HCT116 (cell line): ENCODE results near the gene FGGY. TPM values are rescaled to one million over a fixed set of nuclear protein-coding genes. Genes with fewer than 3 reads are reported as not detected.

ENCODE experiments used
- ATAC-seq: fragments of 200-7000 bp; cut with Tn5 transposase; 2 replicates; pipeline ENCODE4 v1.9.1; 2020; ENCODE audit warnings: mild to moderate bottlenecking, moderate library complexity
- BruUV-seq: library from RNA; stranded (reverse); fragments of 400-500 nt; replicated peaks from 2 replicates; lab custom pipeline; 2021; lab: Mats Ljungman, UMichigan
- CTCF ChIA-PET: fragments of 300-600 bp; sonication (Branson Sonifier 250); formaldehyde crosslinking; loops from one replicate; lab custom pipeline; 2021; ENCODE audit warnings: antibody characterized with exemption; lab: Charles Lee
- POLR2A ChIA-PET: fragments of 300-600, 350-600 bp; sonication (Branson Sonifier 250); formaldehyde crosslinking; loops from one replicate; lab custom pipeline; 2021; ENCODE audit warnings: antibody characterized with exemption; lab: Charles Lee
- RAD21 ChIA-PET, 2 experiments: fragments of 300-600 bp; sonication (Branson Sonifier 250); formaldehyde crosslinking; loops; one replicate each; lab custom pipeline; 2023; ENCODE audit warnings: low total read pairs in 2 of 2; ENCODE audit not compliant: uncharacterized antibody in 2 of 2, unreplicated experiment in 2 of 2, low non-redundant PET in 1 of 2; lab: Charles Lee
- DNase-seq: peaks from one replicate; pipeline ENCODE4 v3.0.0-alpha.2; 2010; ENCODE audit warnings: low read depth, low spot score
- H2AFZ ChIP-seq: fragments of 200-600 bp; shearing (Covaris generic), sonication (generic); 2 replicates; pipeline ENCODE4 v1.6.1; 2017; ENCODE audit warnings: low read depth, mixed run types, mixed read lengths, antibody characterized with exemption, low read length; ENCODE audit not compliant: poor library complexity, severe bottlenecking
- H3K27ac ChIP-seq: 2 replicates; pipeline ENCODE4 v1.5.1; 2012; ENCODE audit warnings: low read depth, low read length
- H3K27me3 ChIP-seq: fragments of 200-600 bp; sonication (generic); 2 replicates; pipeline ENCODE4 v1.6.1; 2016; ENCODE audit warnings: mixed run types, low read length, mixed read lengths; ENCODE audit not compliant: insufficient read depth
- H3K36me3 ChIP-seq, 2 experiments: fragments of 200-500 bp in 1 of 2; fragments of 200-600 bp in 1 of 2; sonication (Bioruptor generic) in 1 of 2; sonication (generic) in 1 of 2; 2 replicates each; pipeline versions ENCODE4 v1.5.1 to v1.6.1; 2014 to 2016; ENCODE audit warnings: low read length in 2 of 2, inconsistent platforms in 1 of 2, mixed read lengths in 1 of 2, mixed run types in 1 of 2; ENCODE audit not compliant: insufficient read depth in 2 of 2, control insufficient read depth in 1 of 2
- H3K4me1 ChIP-seq, 2 experiments: fragments of 200-600 bp in 1 of 2; sonication (generic) in 1 of 2; 2 replicates each; pipeline versions ENCODE4 v1.5.1 to v1.6.1; 2012 to 2017; ENCODE audit warnings: low read length in 2 of 2, inconsistent platforms in 1 of 2, mild to moderate bottlenecking in 1 of 2, mixed read lengths in 1 of 2, mixed run types in 1 of 2, moderate library complexity in 1 of 2; ENCODE audit not compliant: insufficient read depth in 2 of 2, control insufficient read depth in 1 of 2
- H3K4me2 ChIP-seq: fragments of 200-600 bp; sonication (generic); 2 replicates; pipeline ENCODE4 v1.6.1; 2017; ENCODE audit warnings: mixed run types, low read length, mixed read lengths
- H3K4me3 ChIP-seq, 2 experiments: fragments of 200-600 bp in 1 of 2; sonication (generic) in 1 of 2; replicated peaks in 1 of 2; 2 replicates each; pipeline ENCODE4 v1.5.1; 2011 to 2016; ENCODE audit warnings: low read length in 2 of 2, control low read depth in 1 of 2, low read depth in 1 of 2, mild to moderate bottlenecking in 1 of 2, mixed read lengths in 1 of 2, mixed run types in 1 of 2
- H3K79me2 ChIP-seq: fragments of 200-600 bp; sonication (generic); 2 replicates; pipeline ENCODE4 v1.6.1; 2017; ENCODE audit warnings: mild to moderate bottlenecking, mixed run types, low read length, moderate library complexity, mixed read lengths; ENCODE audit not compliant: insufficient read depth
- H3K9ac ChIP-seq: fragments of 200-600 bp; sonication (generic); 2 replicates; pipeline ENCODE4 v1.6.1; 2016; ENCODE audit warnings: low read length, mixed read lengths
- H3K9me2 ChIP-seq: fragments of 200-600 bp; sonication (generic), shearing (Covaris generic); 2 replicates; pipeline ENCODE4 v1.6.1; 2017; ENCODE audit warnings: mixed run types, mild to moderate bottlenecking, moderate library complexity; ENCODE audit not compliant: insufficient read depth
- H3K9me3 ChIP-seq, 2 experiments: fragments of 200-500 bp in 1 of 2; fragments of 200-600 bp in 1 of 2; sonication (Bioruptor generic) in 1 of 2; sonication (generic) in 1 of 2; 2 replicates each; pipeline ENCODE4 v1.6.1; 2014 to 2017; ENCODE audit warnings: low read length in 2 of 2, mixed read lengths in 2 of 2, inconsistent platforms in 1 of 2, low read depth in 1 of 2, mild to moderate bottlenecking in 1 of 2, mixed run types in 1 of 2, moderate library complexity in 1 of 2; ENCODE audit not compliant: control insufficient read depth in 1 of 2, insufficient read depth in 1 of 2
- H4K20me1 ChIP-seq: fragments of 200-600 bp; sonication (generic), shearing (Covaris generic); 2 replicates; pipeline ENCODE4 v1.6.1; 2017; ENCODE audit warnings: mixed run types, mild to moderate bottlenecking, moderate library complexity; ENCODE audit not compliant: insufficient read depth
- EGR1 ChIP-seq: IDR thresholded peaks from 2 replicates; pipeline ENCODE4 v1.6.1; 2012; ENCODE audit warnings: low read depth
- ELF1 ChIP-seq: IDR thresholded peaks from 2 replicates; pipeline ENCODE4 v1.6.1; 2012; ENCODE audit warnings: low read depth, borderline replicate concordance
- EZH2 ChIP-seq: fragments of 200-600 bp; sonication (generic); IDR thresholded peaks from 2 replicates; pipeline ENCODE4 v1.6.1; 2017; ENCODE audit warnings: antibody characterized with exemption, mixed run types
- EZH2phosphoT487 ChIP-seq: fragments of 200-600 bp; IDR thresholded peaks from 2 replicates; pipeline ENCODE4 v1.6.1; 2018; ENCODE audit warnings: antibody characterized with exemption, borderline replicate concordance
- FOSL1 ChIP-seq: IDR thresholded peaks from 2 replicates; pipeline ENCODE4 v1.6.1; 2012; ENCODE audit warnings: low read depth
- POLR2A ChIP-seq: IDR thresholded peaks from 2 replicates; pipeline ENCODE4 v1.7.0; 2011; ENCODE audit warnings: borderline replicate concordance; ENCODE audit not compliant: insufficient read depth, insufficient read length; ENCODE audit errors: extremely low read depth
- RAD21 ChIP-seq: IDR thresholded peaks from 2 replicates; pipeline ENCODE4 v1.6.1; 2012; ENCODE audit warnings: low read depth, mild to moderate bottlenecking
- SIN3A ChIP-seq: IDR thresholded peaks from 2 replicates; pipeline ENCODE4 v1.6.1; 2012; ENCODE audit warnings: low read depth
- SRF ChIP-seq: IDR thresholded peaks from 2 replicates; pipeline ENCODE4 v1.6.1; 2012; ENCODE audit warnings: low read depth
- TCF7L2 ChIP-seq: IDR thresholded peaks from 2 replicates; pipeline ENCODE4 v1.7.0; 2011; ENCODE audit warnings: borderline replicate concordance, inconsistent platforms; ENCODE audit not compliant: insufficient read depth, insufficient read length; ENCODE audit errors: extremely low read depth
- ZNF274 ChIP-seq: fragments of 200-500 bp; sonication (Bioruptor generic); IDR thresholded peaks from 2 replicates; pipeline ENCODE4 v1.6.1; 2014; ENCODE audit warnings: mild to moderate bottlenecking, low read depth, low read length, inconsistent platforms
- intact Hi-C: fragments of 100-400 bp; cut with micrococcal nuclease; formaldehyde crosslinking; loops from 2 replicates; pipeline ENCODE4 v1.10.0; 2022
- total RNA-seq: library from RNA; stranded (reverse); gene quantifications from one replicate; pipeline ENCODE4 v1.2.1, GENCODE V29; 2021; ENCODE audit not compliant: unreplicated experiment
- TF ChIP-seq, protein P1 (sequence below): IDR thresholded peaks from 2 replicates; pipeline ENCODE4 v1.6.1; 2012
- TF ChIP-seq, protein P2 (sequence below): IDR thresholded peaks from 2 replicates; pipeline ENCODE4 v1.6.1; 2011; ENCODE audit warnings: mild to moderate bottlenecking, low read length, moderate library complexity; ENCODE audit not compliant: insufficient replicate concordance; ENCODE audit errors: extremely low read depth
- TF ChIP-seq, protein P3 (sequence below), 3 experiments: fragments of 200-600 bp in 1 of 3; sonication (generic) in 1 of 3; IDR thresholded peaks in 2 of 3; conservative IDR thresholded peaks in 1 of 3; 2 replicates each; pipeline ENCODE4 v1.5.1; 2012 to 2017; ENCODE audit warnings: low read depth in 2 of 3, low read length in 2 of 3, antibody characterized with exemption in 1 of 3, borderline replicate concordance in 1 of 3, control low read depth in 1 of 3, mild to moderate bottlenecking in 1 of 3, mixed read lengths in 1 of 3, mixed run types in 1 of 3, moderate library complexity in 1 of 3; ENCODE audit not compliant: insufficient read depth in 1 of 3

Gene FGGY
- total RNA-seq, 1 experiment from 2014 or later, result 10.6 TPM

DNA sequence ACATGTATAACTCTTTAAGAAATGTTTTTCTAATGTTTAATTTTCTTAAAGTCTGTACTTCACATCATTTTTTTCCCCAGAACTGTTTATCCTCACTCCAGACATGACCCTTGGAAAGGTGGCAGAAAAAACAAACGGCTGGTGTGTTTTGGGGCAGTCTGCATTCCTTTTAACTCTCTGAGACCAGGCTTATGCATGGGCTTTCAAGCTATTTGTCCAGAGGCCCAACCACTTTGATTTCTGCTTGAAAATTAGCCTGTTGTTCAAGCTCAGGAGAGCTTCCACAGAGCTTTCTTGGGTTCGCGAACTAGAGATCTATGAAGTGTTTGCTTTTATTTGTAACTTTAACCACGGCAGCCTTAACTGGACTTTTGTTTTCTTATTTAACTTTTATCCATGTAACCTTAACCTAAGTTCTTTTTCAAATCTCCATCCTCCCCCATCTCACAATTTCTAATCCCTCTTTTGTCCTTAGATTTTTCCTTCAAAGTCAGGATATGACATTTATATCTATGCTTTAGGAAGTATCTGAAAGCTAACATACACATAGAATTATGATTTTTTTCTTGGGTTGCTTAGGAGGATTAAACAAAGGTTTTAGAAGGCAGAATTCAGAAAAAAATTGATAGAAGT is 111.8 kb downstream of the FGGY start:
- H3K27ac ChIP-seq, result no peak overlapping the region
- CTCF ChIA-PET, result no interaction called here

More for the DNA sequence above, 111.8 kb downstream of the FGGY start:
- Histone ChIP-seq H3K9me2 (no peaks in the 10 kb centered on the region), H3K9ac (no peak overlapping the region), H3K4me2 (no peak overlapping the region), H3K9me3 (no peaks in the 10 kb centered on the region), H3K79me2 (no peaks in the 10 kb centered on the region), H3K4me3 (no peak overlapping the region), H4K20me1 (no peaks in the 10 kb centered on the region), H3K36me3 (no peaks in the 10 kb centered on the region), H3K4me1 (no peaks in the 10 kb centered on the region), H3K27me3 (no peaks in the 10 kb centered on the region), H2AFZ (no peak overlapping the region)
- no peak for ATAC-seq
- intact Hi-C loops, result no loop called here
- no TSS peak for BruUV-seq
- no peak for DNase-seq
- ChIA-PET POLR2A (no interaction called here), RAD21 (no interaction called here)
- TF ChIP-seq, protein P1, sequence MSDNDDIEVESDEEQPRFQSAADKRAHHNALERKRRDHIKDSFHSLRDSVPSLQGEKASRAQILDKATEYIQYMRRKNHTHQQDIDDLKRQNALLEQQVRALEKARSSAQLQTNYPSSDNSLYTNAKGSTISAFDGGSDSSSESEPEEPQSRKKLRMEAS, result no peak
- TF ChIP-seq RAD21, result no peak
- TF ChIP-seq SRF, result no peak
- TF ChIP-seq, protein P2, sequence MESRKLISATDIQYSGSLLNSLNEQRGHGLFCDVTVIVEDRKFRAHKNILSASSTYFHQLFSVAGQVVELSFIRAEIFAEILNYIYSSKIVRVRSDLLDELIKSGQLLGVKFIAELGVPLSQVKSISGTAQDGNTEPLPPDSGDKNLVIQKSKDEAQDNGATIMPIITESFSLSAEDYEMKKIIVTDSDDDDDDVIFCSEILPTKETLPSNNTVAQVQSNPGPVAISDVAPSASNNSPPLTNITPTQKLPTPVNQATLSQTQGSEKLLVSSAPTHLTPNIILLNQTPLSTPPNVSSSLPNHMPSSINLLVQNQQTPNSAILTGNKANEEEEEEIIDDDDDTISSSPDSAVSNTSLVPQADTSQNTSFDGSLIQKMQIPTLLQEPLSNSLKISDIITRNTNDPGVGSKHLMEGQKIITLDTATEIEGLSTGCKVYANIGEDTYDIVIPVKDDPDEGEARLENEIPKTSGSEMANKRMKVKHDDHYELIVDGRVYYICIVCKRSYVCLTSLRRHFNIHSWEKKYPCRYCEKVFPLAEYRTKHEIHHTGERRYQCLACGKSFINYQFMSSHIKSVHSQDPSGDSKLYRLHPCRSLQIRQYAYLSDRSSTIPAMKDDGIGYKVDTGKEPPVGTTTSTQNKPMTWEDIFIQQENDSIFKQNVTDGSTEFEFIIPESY, result no peak
- TF ChIP-seq TCF7L2, result no peak
- no peak for TF ChIP-seq ZNF274
- TF ChIP-seq SIN3A, result no peak
- no peak for TF ChIP-seq EZH2phosphoT487
- no peak for TF ChIP-seq ELF1
- TF ChIP-seq EZH2, result no peak
- no peak for TF ChIP-seq FOSL1
- TF ChIP-seq, protein P3, sequence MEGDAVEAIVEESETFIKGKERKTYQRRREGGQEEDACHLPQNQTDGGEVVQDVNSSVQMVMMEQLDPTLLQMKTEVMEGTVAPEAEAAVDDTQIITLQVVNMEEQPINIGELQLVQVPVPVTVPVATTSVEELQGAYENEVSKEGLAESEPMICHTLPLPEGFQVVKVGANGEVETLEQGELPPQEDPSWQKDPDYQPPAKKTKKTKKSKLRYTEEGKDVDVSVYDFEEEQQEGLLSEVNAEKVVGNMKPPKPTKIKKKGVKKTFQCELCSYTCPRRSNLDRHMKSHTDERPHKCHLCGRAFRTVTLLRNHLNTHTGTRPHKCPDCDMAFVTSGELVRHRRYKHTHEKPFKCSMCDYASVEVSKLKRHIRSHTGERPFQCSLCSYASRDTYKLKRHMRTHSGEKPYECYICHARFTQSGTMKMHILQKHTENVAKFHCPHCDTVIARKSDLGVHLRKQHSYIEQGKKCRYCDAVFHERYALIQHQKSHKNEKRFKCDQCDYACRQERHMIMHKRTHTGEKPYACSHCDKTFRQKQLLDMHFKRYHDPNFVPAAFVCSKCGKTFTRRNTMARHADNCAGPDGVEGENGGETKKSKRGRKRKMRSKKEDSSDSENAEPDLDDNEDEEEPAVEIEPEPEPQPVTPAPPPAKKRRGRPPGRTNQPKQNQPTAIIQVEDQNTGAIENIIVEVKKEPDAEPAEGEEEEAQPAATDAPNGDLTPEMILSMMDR (IDR thresholded peaks at IDR 0.05 in 2 of 3, conservative IDR thresholded peaks at IDR 0.05 in 1 of 3; ENCODE audit: borderline replicate concordance in 1 of 3, insufficient read depth in 1 of 3, low read depth in 2 of 3, low read length in 2 of 3), result no peak
- TF ChIP-seq POLR2A, result no peak
- no peak for TF ChIP-seq EGR1
